ENCODE data around the gene ATP2A3. TPM values are rescaled to one million over a fixed set of nuclear protein-coding genes. Genes with fewer than 3 reads are reported as not detected.

ATP2A3 gene
- total RNA-seq, 1 experiment from 2014 or later: 4.4 TPM

GRCh38 chr17:3940965-3941698 lies 23.1 kb downstream of the ATP2A3 start:
- H3K27me3 ChIP-seq (ENCODE audit: insufficient read depth, low read depth): no peaks in the 10 kb centered on the region
- no TSS peak for BruUV-seq (replicated peaks)
- H3K36me3 ChIP-seq (ENCODE audit: low read depth): no peaks in the 10 kb centered on the region
- no peaks in the 10 kb centered on the region for H3K4me1 ChIP-seq (replicated peaks; ENCODE audit: insufficient read depth)
- H3K9me2 ChIP-seq (ENCODE audit: insufficient read depth): no peaks in the 10 kb centered on the region
- H4K20me1 ChIP-seq (ENCODE audit: insufficient read depth): no peaks in the 10 kb centered on the region
- intact Hi-C loops (cut with micrococcal nuclease; ENCODE audit: unreplicated experiment): no loop called here
- H3K79me2 ChIP-seq (ENCODE audit: low read depth): no peaks in the 10 kb centered on the region
- no peak overlapping the region for H2AFZ ChIP-seq
- no peak overlapping the region for H3K4me3 ChIP-seq
- H3K9me3 ChIP-seq (ENCODE audit: insufficient read depth, low read depth): no peaks in the 10 kb centered on the region
- TF ChIP-seq EZH2 (IDR thresholded peaks at IDR 0.05; ENCODE audit: low read depth) (no peak), CTCF (conservative IDR thresholded peaks at IDR 0.05) (no peak)
- POLR2A ChIA-PET (ENCODE audit: unreplicated experiment): interaction anchor here (0.6 kb wide), 1 partner anchor 24 kb away, joined by 3 read pairs; no protein-coding TSS in a partner anchor
- peaks cover 8% of the 10 kb centered on the region; the same call in 1 of the 2 replicates for H3F3A ChIP-seq (ENCODE audit: insufficient read depth, low read depth)
- peak in 1 of 2 experiments; percentile 12 for DNase-seq
- H3K4me2 ChIP-seq: no peak overlapping the region
- CTCF ChIA-PET: no interaction called here
- H3K27ac ChIP-seq: no peak overlapping the region

GRCh38 chr17:3937359-3937758 lies 26.9 kb downstream of the ATP2A3 start:
- TF ChIP-seq EZH2 (IDR thresholded peaks at IDR 0.05; ENCODE audit: low read depth) (no peak), CTCF (conservative IDR thresholded peaks at IDR 0.05) (no peak)

GRCh38 chr17:3935825-3936355 lies 28.3 kb downstream of the ATP2A3 start:
- no peaks in the 10 kb centered on the region for H3K4me1 ChIP-seq (replicated peaks; ENCODE audit: insufficient read depth)
- H3K4me3 ChIP-seq: no peak overlapping the region
- BruUV-seq (replicated peaks): no TSS peak
- H3K27me3 ChIP-seq (ENCODE audit: insufficient read depth, low read depth): no peaks in the 10 kb centered on the region
- TF ChIP-seq EZH2 (IDR thresholded peaks at IDR 0.05; ENCODE audit: low read depth): no peak
- no peak for TF ChIP-seq CTCF (conservative IDR thresholded peaks at IDR 0.05)
- intact Hi-C loops (cut with micrococcal nuclease; ENCODE audit: unreplicated experiment): loop anchor here (10.0 kb wide), 1 partner anchor 69 kb away; no protein-coding TSS in a partner anchor
- no peaks in the 10 kb centered on the region for H3K9me2 ChIP-seq (ENCODE audit: insufficient read depth)
- H3K9me3 ChIP-seq (ENCODE audit: insufficient read depth, low read depth): no peaks in the 10 kb centered on the region
- no peak overlapping the region for H2AFZ ChIP-seq
- POLR2A ChIA-PET (ENCODE audit: unreplicated experiment): interaction anchor here (0.6 kb wide), 1 partner anchor 31 kb away, joined by 3 read pairs; no protein-coding TSS in a partner anchor
- CTCF ChIA-PET: interaction anchor here (0.6 to 0.7 kb wide), 2 partner anchors 70 to 73 kb away, joined by 3 to 18 read pairs; no protein-coding TSS in a partner anchor
- H3F3A ChIP-seq (ENCODE audit: insufficient read depth, low read depth): peaks cover 6% of the 10 kb centered on the region; the same call in 1 of the 2 replicates
- no peak overlapping the region for H3K4me2 ChIP-seq
- H3K79me2 ChIP-seq (ENCODE audit: low read depth): no peaks in the 10 kb centered on the region
- H3K36me3 ChIP-seq (ENCODE audit: low read depth): no peaks in the 10 kb centered on the region
- H3K27ac ChIP-seq: no peak overlapping the region
- DNase-seq: no peak
- no peaks in the 10 kb centered on the region for H4K20me1 ChIP-seq (ENCODE audit: insufficient read depth)

More at GRCh38 chr17:3937359-3937758, 26.9 kb downstream of the ATP2A3 start:
- H3K4me2 ChIP-seq: no peak overlapping the region
- DNase-seq: no peak
- H3K27me3 ChIP-seq (ENCODE audit: insufficient read depth, low read depth): no peaks in the 10 kb centered on the region
- H3K9me3 ChIP-seq (ENCODE audit: insufficient read depth, low read depth): no peaks in the 10 kb centered on the region
- H3K9me2 ChIP-seq (ENCODE audit: insufficient read depth): no peaks in the 10 kb centered on the region
- no peak overlapping the region for H3K27ac ChIP-seq
- no peaks in the 10 kb centered on the region for H3K36me3 ChIP-seq (ENCODE audit: low read depth)
- H3K4me1 ChIP-seq (replicated peaks; ENCODE audit: insufficient read depth): no peaks in the 10 kb centered on the region
- ChIA-PET POLR2A (ENCODE audit: unreplicated experiment) (no interaction called here), CTCF (no interaction called here)
- H3F3A ChIP-seq (ENCODE audit: insufficient read depth, low read depth): peaks cover 6% of the 10 kb centered on the region; the same call in 1 of the 2 replicates
- no peaks in the 10 kb centered on the region for H4K20me1 ChIP-seq (ENCODE audit: insufficient read depth)
- H2AFZ ChIP-seq: no peak overlapping the region
- intact Hi-C loops (cut with micrococcal nuclease; ENCODE audit: unreplicated experiment): loop anchor here (10.0 kb wide), 1 partner anchor 67 kb away; no protein-coding TSS in a partner anchor
- no peak overlapping the region for H3K4me3 ChIP-seq
- no TSS peak for BruUV-seq (replicated peaks)
- no peaks in the 10 kb centered on the region for H3K79me2 ChIP-seq (ENCODE audit: low read depth)
